A172 (cell line): ENCODE results near the gene GPC5. TPM values are rescaled to one million over a fixed set of nuclear protein-coding genes. Genes with fewer than 3 reads are reported as not detected.

Source experiments
- DNase-seq: peaks from one replicate; pipeline ENCODE4 v3.0.0-alpha.2; 2015; ENCODE audit warnings: low spot score
- total RNA-seq: library from RNA; depleted of rRNA; stranded (reverse); fragments of >200 nt; shearing (Covaris generic); gene quantifications from 2 replicates; pipeline ENCODE4 v1.2.3, GENCODE V29; 2014

The GPC5 gene
- total RNA-seq, 1 experiment from 2014 or later, result not detected

GRCh38 chr13:92354583-92354982 is 956.2 kb downstream of the GPC5 start:
- DNase-seq, result no peak

GRCh38 chr13:92355213-92355612 is 956.8 kb downstream of the GPC5 start:
- peak; percentile 41 for DNase-seq

GRCh38 chr13:92362717-92363116 is 964.3 kb downstream of the GPC5 start:
- DNase-seq, result no peak

- DNase-seq, result no peak
Measured at GRCh38 chr13:92365904-92366303, 967.5 kb downstream of the GPC5 start.

- no peak for DNase-seq
Measured at GRCh38 chr13:92377396-92377795, 979.0 kb downstream of the GPC5 start.

- DNase-seq, result no peak
Measured at GRCh38 chr13:92379371-92379770, 981.0 kb downstream of the GPC5 start.

- DNase-seq, result no peak
Measured at GRCh38 chr13:92384410-92384809, 986.0 kb downstream of the GPC5 start.

GRCh38 chr13:92387245-92387644 is 988.8 kb downstream of the GPC5 start:
- DNase-seq, result no peak

- DNase-seq, result peak; percentile 5
Measured at GRCh38 chr13:92390217-92390616, 991.8 kb downstream of the GPC5 start.

- no peak for DNase-seq
Measured at GRCh38 chr13:92403606-92404005, 1005.2 kb downstream of the GPC5 start.

GRCh38 chr13:92407858-92408257 is 1009.4 kb downstream of the GPC5 start:
- no peak for DNase-seq

- no peak for DNase-seq
Measured at GRCh38 chr13:92412481-92412880, 1014.1 kb downstream of the GPC5 start.

- DNase-seq, result no peak
Measured at GRCh38 chr13:92412996-92413395, 1014.6 kb downstream of the GPC5 start.

GRCh38 chr13:92413452-92413851 is 1015.0 kb downstream of the GPC5 start:
- DNase-seq, result no peak

- no peak for DNase-seq
Measured at GRCh38 chr13:92414851-92415250, 1016.4 kb downstream of the GPC5 start.

- no peak for DNase-seq
Measured at GRCh38 chr13:92415781-92416180, 1017.4 kb downstream of the GPC5 start.

- no peak for DNase-seq
Measured at GRCh38 chr13:92418818-92419412, 1020.5 kb downstream of the GPC5 start.

- DNase-seq, result no peak
Measured at GRCh38 chr13:92429231-92429630, 1030.8 kb downstream of the GPC5 start.

GRCh38 chr13:92433386-92433785 is 1035.0 kb downstream of the GPC5 start:
- no peak for DNase-seq

- DNase-seq, result no peak
Measured at GRCh38 chr13:92433963-92434362, 1035.5 kb downstream of the GPC5 start.

- no peak for DNase-seq
Measured at GRCh38 chr13:92436924-92437323, 1038.5 kb downstream of the GPC5 start.

GRCh38 chr13:92444244-92444643 is 1045.8 kb downstream of the GPC5 start:
- no peak for DNase-seq

- DNase-seq, result no peak
Measured at GRCh38 chr13:92451060-92451459, 1052.6 kb downstream of the GPC5 start.

- DNase-seq, result no peak
Measured at GRCh38 chr13:92452840-92453239, 1054.4 kb downstream of the GPC5 start.
